HepG2 (cell line): Measurements from ENCODE around the gene LLGL2. TPM values are rescaled to one million over a fixed set of nuclear protein-coding genes. Genes with fewer than 3 reads are reported as not detected.
A peak's percentile ranks its signal among the peaks of the same experiment; 100 is the strongest.

ENCODE experiments used
- GATAD2A ChIP-seq: IDR thresholded peaks from 2 replicates; pipeline ENCODE4 v1.6.1; 2016
- HOMEZ ChIP-seq: IDR thresholded peaks from 2 replicates; pipeline ENCODE4 v1.6.1; 2016; ENCODE audit warnings: low read depth
- MBNL3 ChIP-seq: fragments of 250-450 bp; sonication (Bioruptor Pico); conservative IDR thresholded peaks from 2 replicates; pipeline ENCODE4 v1.8.0; 2022; ENCODE audit warnings: mild to moderate bottlenecking, inconsistent platforms
- PAX8 ChIP-seq: sonication (generic); formaldehyde crosslinking; IDR thresholded peaks from 2 replicates; pipeline ENCODE4 v1.8.0; 2022; ENCODE audit warnings: mild to moderate bottlenecking, missing genetic modification reagents, borderline replicate concordance
- PCBP2 ChIP-seq: fragments of 200-400 bp; formaldehyde crosslinking; optimal IDR thresholded peaks from 2 replicates; pipeline ENCODE3; 2018; ENCODE audit warnings: low read length, low read depth; ENCODE audit not compliant: poor library complexity, severe bottlenecking
- POLR2AphosphoS2 ChIP-seq: IDR thresholded peaks from 2 replicates; pipeline ENCODE4 v1.6.1; 2011; ENCODE audit warnings: low read depth, low read length, improper control_type of control experiment
- RERE ChIP-seq: IDR thresholded peaks from 2 replicates; pipeline ENCODE4 v1.6.1; 2016; ENCODE audit warnings: low read depth, missing genetic modification reagents, missing compliant biosample characterization
- SALL1 ChIP-seq: sonication (generic); formaldehyde crosslinking; IDR thresholded peaks from 2 replicates; pipeline ENCODE4 v1.8.0; 2022; ENCODE audit warnings: mild to moderate bottlenecking, missing genetic modification reagents
- SP2 ChIP-seq: sonication (generic); formaldehyde crosslinking; IDR thresholded peaks from 2 replicates; pipeline ENCODE4 v1.5.1; 2020; ENCODE audit warnings: mild to moderate bottlenecking, missing genetic modification reagents
- SRSF1 ChIP-seq: fragments of 200-400 bp; formaldehyde crosslinking; optimal IDR thresholded peaks from 2 replicates; pipeline ENCODE3; 2017; ENCODE audit warnings: mild to moderate bottlenecking, low read depth, low read length, moderate library complexity
- ZBED4 ChIP-seq: sonication (generic); formaldehyde crosslinking; IDR thresholded peaks from 2 replicates; pipeline ENCODE4 v1.4.0; 2020; ENCODE audit warnings: missing genetic modification reagents, borderline replicate concordance
- ZNF780A ChIP-seq: sonication (generic); formaldehyde crosslinking; IDR thresholded peaks from 2 replicates; pipeline ENCODE4 v1.8.0; 2022; ENCODE audit warnings: mild to moderate bottlenecking, missing genetic modification reagents, moderate library complexity
- polyA plus RNA-seq, 8 experiments: library from polyadenylated mRNA; depleted of rRNA in 3 of 8; stranded (reverse) in 7 of 8; unstranded in 1 of 8; fragments of >200 nt; fragmentation: Illumina TruSeq in 4 of 8; extraction: Trizol in 4 of 8; gene quantifications; 2 replicates each; pipeline versions ENCODE4 v1.2.1 to v1.2.3, GENCODE V29; 2011 to 2016; ENCODE audit warnings: low read depth in 4 of 8, missing spikeins in 1 of 8, mixed read lengths in 1 of 8; ENCODE audit not compliant: insufficient read depth in 1 of 8
- total RNA-seq, 5 experiments: library from RNA; depleted of rRNA; stranded (reverse); fragments of >200 nt; fragmentation: Illumina TruSeq; extraction: Trizol; gene quantifications; 2 replicates each; pipeline ENCODE4 v1.2.3, GENCODE V29; 2016; ENCODE audit warnings: low read depth in 1 of 5
- TF ChIP-seq, protein P1 (sequence below): IDR thresholded peaks from 2 replicates; pipeline ENCODE4 v1.6.1; 2018; ENCODE audit warnings: missing genetic modification reagents

LLGL2 gene
- total and polyA plus RNA-seq, 2 of the 13 experiments (the other 11 are each of a cell fraction or from before 2014, with no cell fraction given), result 83.0 to 86.7 TPM

DNA sequence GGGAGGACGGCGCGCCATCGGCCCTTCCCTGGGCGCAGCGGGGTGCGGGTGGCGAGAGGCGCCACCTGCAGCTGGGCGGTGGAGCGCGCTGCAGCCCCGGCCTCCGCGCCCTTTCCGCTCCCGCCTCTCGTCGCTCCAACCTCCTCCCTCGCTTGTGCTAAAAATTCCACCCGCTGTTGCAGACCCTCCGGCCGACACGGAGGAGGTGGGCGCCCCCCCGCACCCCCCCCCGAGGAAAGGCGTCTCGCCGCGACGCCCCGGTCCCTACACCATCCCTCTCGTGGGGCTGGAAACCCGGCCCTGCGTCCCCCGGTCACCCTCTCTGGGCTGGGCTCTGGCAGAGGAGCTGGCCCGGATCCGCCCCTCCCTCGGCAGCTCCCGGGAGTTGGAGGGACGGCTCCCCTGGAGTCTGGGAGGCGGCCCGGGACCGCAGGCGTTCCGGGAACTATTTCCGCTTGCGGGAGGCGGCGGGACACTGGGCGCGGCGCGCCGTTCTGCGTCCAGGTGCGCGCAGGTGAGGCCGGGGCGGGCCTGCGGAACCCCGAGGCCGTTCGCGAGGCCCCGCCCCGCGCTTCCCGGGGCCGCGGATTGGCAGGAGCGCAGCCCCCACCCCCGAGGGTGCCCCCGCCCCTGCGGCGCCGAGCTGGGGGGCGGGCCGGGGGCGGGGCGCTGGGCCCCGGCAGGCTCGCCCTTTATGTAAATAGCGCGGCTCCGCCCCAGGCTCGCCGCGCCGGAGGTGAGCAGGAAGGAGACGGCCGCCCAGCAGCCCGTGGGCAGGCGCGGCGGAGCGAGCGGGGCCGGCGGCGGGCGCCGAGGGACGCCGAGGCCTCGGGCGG lies at the start of gene LLGL2 (continued):
- TF ChIP-seq SALL1 (CRISPR knock-in tag) (no peak; the same call in none of the 2 replicates), PCBP2 (no peak), SP2 (CRISPR knock-in tag) (0 out of 2 replicates have a peak, but pooled peaks have one; percentile 42), SRSF1 (peak; percentile 66), ZBED4 (CRISPR knock-in tag) (peak; percentile 56; the same call in 1 of the 2 replicates), MBNL3 (CRISPR knock-in tag) (no peak), RERE (CRISPR knock-in tag) (0 out of 2 replicates have a peak, but pooled peaks have one; percentile 9), ZNF780A (CRISPR knock-in tag) (no peak; the same call in 1 of the 2 replicates), POLR2AphosphoS2 (no peak), PAX8 (CRISPR knock-in tag) (no peak), HOMEZ (CRISPR knock-in tag) (no peak), GATAD2A (no peak; the same call in 1 of the 2 replicates)
- TF ChIP-seq, protein P1, sequence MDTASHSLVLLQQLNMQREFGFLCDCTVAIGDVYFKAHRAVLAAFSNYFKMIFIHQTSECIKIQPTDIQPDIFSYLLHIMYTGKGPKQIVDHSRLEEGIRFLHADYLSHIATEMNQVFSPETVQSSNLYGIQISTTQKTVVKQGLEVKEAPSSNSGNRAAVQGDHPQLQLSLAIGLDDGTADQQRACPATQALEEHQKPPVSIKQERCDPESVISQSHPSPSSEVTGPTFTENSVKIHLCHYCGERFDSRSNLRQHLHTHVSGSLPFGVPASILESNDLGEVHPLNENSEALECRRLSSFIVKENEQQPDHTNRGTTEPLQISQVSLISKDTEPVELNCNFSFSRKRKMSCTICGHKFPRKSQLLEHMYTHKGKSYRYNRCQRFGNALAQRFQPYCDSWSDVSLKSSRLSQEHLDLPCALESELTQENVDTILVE (CRISPR knock-in tag), result peak; percentile 51; the same call in 1 of the 2 replicates
